HG03342 (cell line): ENCODE data around the gene ZFC3H1.
A peak's percentile ranks its signal among the peaks of the same experiment; 100 is the strongest.
"Not testable (repeated sequence)": the region's sequence is repeated elsewhere in the genome, so short reads cannot be mapped to it uniquely, and the experiment has no call there.

Source experiments
- ATAC-seq: cut with Tn5 transposase; IDR thresholded peaks from one replicate; pipeline ENCODE4 v1.9.1; 2021; ENCODE audit warnings: mild to moderate bottlenecking, moderate library complexity; ENCODE audit not compliant: unreplicated experiment

ZFC3H1 gene, protein sequence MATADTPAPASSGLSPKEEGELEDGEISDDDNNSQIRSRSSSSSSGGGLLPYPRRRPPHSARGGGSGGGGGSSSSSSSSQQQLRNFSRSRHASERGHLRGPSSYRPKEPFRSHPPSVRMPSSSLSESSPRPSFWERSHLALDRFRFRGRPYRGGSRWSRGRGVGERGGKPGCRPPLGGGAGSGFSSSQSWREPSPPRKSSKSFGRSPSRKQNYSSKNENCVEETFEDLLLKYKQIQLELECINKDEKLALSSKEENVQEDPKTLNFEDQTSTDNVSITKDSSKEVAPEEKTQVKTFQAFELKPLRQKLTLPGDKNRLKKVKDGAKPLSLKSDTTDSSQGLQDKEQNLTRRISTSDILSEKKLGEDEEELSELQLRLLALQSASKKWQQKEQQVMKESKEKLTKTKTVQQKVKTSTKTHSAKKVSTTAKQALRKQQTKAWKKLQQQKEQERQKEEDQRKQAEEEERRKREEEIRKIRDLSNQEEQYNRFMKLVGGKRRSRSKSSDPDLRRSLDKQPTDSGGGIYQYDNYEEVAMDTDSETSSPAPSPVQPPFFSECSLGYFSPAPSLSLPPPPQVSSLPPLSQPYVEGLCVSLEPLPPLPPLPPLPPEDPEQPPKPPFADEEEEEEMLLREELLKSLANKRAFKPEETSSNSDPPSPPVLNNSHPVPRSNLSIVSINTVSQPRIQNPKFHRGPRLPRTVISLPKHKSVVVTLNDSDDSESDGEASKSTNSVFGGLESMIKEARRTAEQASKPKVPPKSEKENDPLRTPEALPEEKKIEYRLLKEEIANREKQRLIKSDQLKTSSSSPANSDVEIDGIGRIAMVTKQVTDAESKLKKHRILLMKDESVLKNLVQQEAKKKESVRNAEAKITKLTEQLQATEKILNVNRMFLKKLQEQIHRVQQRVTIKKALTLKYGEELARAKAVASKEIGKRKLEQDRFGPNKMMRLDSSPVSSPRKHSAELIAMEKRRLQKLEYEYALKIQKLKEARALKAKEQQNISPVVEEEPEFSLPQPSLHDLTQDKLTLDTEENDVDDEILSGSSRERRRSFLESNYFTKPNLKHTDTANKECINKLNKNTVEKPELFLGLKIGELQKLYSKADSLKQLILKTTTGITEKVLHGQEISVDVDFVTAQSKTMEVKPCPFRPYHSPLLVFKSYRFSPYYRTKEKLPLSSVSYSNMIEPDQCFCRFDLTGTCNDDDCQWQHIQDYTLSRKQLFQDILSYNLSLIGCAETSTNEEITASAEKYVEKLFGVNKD (N-terminal part only)

DNA sequence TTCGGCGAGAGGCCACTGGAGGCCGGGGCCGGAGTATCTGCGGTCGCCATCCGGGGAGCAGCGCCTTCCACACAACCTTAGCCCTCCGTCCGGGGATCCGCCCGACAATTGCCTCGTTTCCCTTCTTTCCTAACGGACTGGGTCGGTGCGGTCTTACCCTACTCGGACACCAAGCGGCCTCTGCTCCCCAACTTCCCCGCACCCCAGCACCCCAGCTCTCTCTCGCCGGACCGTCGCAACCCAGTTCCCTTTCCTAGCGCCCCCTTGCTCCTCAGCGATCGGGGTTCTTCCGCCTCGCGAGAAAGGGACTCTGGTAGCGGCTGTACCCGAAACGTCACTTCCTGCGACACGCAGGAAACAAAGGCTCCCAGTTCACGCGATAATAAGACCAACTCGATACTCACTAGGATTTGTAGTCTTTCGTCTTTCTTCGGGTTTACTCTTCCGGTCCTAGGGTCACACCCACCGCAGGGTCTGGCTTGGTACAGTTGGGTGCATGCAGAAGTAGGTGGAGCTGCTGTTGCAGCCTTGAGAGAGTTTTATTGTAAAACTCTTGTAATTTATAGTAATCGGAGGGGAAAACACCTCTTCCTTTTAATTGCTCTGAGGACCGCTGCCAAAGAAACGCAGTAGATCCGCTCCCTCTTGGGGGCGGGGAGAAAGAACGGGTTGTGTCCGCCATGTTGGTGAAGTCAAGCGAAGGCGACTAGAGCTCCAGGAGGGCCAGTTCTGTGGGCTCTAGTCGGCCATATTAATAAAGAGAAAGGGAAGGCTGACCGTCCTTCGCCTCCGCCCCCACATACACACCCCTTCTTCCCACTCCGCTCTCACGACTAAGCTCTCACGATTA lies at the start of gene ZFC3H1, which contains the start of gene THAP2:
ZFC3H1 (minus strand) TSS at position 288 of the 850 bp plus-strand sequence; CDS start at position 50, 238 bp downstream.
THAP2 (plus strand) TSS at position 741 of the 850 bp plus-strand sequence. CDS start 209 bp downstream, outside the sequence.
- peak; percentile 88 for ATAC-seq

DNA sequence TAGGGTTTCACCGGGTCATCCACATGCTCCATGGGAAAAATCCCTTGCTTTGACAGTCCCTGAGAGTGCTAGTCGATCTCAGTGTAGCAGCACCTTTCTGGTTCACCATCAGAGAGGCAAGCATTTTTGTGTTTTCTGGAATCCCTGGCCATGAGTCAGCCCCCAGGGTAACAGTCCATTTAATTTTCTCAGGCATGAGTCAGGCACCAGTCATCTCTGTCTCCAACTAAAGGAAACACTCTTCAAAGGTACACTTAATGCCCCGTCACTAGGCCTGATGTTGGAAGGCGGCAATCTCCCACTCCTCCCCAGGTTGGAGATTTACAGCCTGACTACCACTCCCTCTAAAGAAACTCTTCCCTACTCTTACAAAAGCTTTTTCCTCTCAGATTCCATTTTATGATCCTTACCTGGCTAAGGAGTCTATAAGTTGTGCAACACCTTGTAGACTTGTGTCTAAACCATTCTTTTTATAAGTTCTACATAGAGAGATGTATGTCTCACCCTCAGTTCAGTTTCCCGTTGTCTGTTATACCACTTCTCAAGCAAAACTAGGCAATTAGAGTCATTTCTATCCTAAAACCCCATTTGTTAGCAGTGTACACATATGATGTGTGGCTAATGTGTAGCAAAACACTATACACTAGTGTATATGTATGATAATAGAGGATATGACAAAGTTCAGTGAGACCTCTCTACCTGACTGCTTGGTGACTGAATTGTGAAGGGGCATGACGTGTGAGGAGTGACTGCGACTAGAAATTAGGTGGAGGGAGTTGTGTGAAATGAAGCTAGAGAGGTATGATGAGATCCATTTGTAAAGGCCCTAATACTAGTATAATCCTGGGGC lies 46.9 kb upstream of the ZFC3H1 start:
- no peak for ATAC-seq

GRCh38 chr12:71708658-71709057 lies 45.0 kb upstream of the ZFC3H1 start:
- no peak for ATAC-seq

- ATAC-seq: no peak
Measured at GRCh38 chr12:71704920-71705319, 41.3 kb upstream of the ZFC3H1 start.

- no peak for ATAC-seq
Measured at GRCh38 chr12:71703206-71703605, 39.6 kb upstream of the ZFC3H1 start.

DNA sequence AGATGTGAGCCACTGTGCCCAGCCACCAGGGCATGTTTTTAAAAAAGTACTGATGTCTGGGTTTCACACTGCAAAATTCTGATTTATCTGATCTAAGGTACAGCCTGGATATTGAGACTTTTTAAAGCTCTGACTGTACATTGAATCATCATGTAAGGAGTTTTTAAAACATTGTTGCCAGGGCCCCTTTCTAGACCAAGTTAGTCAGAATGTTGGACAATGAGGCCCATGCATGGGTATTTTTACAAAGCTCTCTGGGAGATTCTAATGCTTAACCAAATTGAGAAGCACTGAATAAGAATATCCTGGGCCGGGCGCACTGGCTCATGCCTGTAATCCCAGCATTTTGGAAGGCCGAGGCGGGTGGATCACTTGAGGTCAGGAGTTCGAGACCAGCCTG lies 38.9 kb upstream of the ZFC3H1 start:
- ATAC-seq: no peak

DNA sequence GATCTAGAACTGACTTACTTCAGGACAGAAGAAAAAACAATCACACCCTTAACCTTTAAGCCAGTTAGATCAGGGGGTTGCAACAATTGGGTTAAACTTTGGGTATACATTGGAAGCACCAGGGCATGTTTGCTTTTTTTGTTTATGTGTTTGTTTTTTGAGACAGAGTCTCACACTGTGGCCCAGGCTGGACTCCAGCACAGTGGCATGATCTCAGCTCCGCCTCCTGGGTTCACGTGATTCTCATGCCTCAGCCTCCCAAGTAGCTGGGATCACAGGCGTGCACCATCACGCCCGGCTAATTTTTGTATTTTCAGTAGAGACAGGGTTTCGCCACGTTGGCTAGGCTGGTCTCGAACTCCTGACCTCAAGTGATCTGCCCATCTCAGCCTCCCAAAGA lies 38.5 kb upstream of the ZFC3H1 start:
- ATAC-seq: not testable (repeated sequence)

- no peak for ATAC-seq
Measured at GRCh38 chr12:71695782-71696181, 32.1 kb upstream of the ZFC3H1 start.

DNA sequence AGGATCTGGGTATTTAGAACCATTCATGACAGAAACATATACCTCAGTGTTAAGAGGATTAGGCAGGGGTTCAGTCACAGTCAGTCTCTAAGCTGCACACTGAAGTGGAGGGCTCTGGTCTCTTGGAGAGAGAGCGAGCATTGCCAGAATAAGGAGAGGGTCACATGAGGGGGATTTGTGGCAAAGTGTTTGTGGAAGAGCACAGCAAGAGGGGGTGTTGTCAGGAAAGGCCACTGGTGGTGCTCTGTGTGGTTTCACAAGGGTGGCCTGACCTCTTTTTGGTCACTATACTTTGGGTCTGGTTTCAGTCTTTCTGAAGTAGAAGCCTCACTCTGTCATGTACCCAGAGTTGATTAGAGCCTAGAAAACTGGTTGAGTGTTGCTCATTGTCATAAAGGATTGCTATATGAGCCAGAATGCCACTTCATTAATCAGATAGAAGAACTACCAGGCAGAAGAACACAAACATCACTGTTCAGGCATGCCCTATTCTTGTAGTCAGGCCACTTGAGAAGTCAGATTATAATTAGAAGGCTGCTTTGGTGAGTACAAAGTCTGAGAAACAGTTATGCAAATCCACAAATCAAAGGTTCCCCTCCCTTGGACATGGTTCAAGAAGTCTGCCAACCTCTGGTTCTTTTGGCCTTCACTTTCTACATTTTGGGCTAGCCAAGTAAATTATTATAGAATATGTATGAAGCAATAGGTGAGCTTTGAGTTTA lies 30.6 kb upstream of the ZFC3H1 start:
- ATAC-seq: peak; percentile 85

DNA sequence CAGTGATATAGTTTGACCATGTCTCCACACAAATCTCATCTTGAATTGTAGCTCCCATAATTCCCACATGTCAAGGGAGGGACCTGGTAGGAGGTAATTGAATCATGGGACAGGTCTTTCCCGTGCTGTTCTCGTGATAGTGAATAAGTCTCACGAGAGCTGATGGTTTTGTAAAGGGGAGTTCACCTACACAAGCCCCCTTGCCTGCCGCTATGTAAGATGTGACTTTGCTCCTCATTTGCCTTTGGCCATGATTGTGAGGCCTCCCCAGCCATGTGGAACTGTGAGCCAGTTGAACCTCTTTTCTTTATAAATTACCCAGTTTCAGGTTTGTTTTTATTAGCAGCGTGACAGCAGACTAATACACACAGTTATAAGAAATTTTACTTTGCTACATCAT lies 30.0 kb upstream of the ZFC3H1 start:
- peak; percentile 10 for ATAC-seq

GRCh38 chr12:71693126-71693525 lies 29.5 kb upstream of the ZFC3H1 start:
- no peak for ATAC-seq

DNA sequence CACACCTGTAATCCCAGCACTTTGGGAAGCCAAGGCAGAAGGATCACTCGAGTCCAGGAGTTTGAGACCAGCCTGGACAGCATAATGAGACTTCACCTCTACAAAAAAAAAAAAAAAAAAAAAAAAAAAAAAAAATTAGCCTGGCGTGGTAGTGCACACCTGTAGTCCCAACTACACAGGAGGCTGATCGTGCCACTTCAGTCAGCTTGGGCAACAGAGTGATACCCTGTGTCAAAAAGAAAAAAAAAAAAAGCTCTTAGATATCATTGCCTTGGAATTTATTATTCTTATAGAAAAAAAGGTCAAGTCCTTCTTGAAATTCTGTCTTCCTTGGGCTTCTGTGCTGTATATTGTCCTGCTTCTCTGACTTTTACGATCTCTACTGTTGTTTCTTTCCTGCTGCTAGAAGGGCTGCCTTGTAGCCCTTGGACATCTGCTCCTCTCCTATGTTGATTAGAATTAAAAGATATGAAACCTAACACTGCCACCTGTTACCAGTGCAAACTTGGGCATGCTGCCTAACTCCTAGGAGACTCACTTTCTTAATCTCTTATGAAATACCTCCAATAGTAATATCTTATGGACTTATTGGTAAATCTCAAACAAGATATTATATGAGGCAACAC lies 28.0 kb upstream of the ZFC3H1 start:
- no peak for ATAC-seq

- ATAC-seq: no peak
Measured at GRCh38 chr12:71688961-71689570, 25.4 kb upstream of the ZFC3H1 start.

DNA sequence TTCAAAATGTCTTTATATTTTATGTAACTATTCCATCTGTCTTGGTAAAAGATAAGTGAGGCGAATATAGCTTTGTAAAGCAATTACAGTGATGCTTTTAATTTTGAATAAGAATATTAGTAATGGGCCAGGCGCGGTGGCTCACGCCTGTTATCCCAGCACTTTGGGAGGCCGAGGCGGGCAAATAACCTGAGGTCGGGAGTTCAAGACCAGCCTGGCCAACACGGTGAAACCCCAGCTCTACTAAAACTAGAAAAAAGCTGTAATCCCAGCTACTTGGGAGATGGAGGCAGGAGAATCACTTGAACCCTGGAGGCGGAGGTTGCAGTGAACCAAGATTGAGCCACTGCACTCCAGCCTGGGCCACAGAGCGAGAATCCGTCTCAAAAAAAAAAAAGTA lies 23.5 kb upstream of the ZFC3H1 start:
- ATAC-seq: not testable (repeated sequence)

GRCh38 chr12:71686658-71687025 lies 23.0 kb upstream of the ZFC3H1 start:
- ATAC-seq: no peak

- peak; percentile 90 for ATAC-seq
Measured at GRCh38 chr12:71685914-71686657, 22.4 kb upstream of the ZFC3H1 start, which contains the start of gene TMEM19. Gene TMEM19 (plus strand): TSS chr12:71686082. CDS start chr12:71686681, 599 bp downstream.
